H1 (cell line): ENCODE measurements around the gene UQCRC2. TPM values are rescaled to one million over a fixed set of nuclear protein-coding genes. Genes with fewer than 3 reads are reported as not detected.
"Not testable (repeated sequence)": the region's sequence is repeated elsewhere in the genome, so short reads cannot be mapped to it uniquely, and the experiment has no call there.

ENCODE experiments used
- CTCF ChIA-PET: fragments of 300-600 bp; sonication (Branson Sonifier 250); formaldehyde crosslinking; loops from one replicate; lab custom pipeline; 2021; ENCODE audit not compliant: partially characterized antibody; lab: Charles Lee
- POLR2A ChIA-PET: fragments of 300-600 bp; sonication (Branson Sonifier 250); formaldehyde crosslinking; loops from one replicate; lab custom pipeline; 2021; ENCODE audit warnings: inconsistent platforms; ENCODE audit not compliant: partially characterized antibody; lab: Charles Lee
- DNase-seq, 2 experiments: peaks; one replicate each; pipeline versions ENCODE4 v3.0.0 to v3.0.0-alpha.2; 2010 to 2022; ENCODE audit warnings: low spot score in 2 of 2, low read depth in 1 of 2, mixed read lengths in 1 of 2
- FAIRE-seq: peaks from 2 replicates; lab custom pipeline; 2011; peaks lifted over from hg19 to GRCh38; lab: Jason Lieb, UNC
- H2AFZ ChIP-seq: 2 replicates; pipeline ENCODE4 v1.8.1; 2012; ENCODE audit warnings: low read length, inconsistent platforms
- H2AK5ac ChIP-seq: 2 replicates; pipeline ENCODE4 v1.6.1; 2013; ENCODE audit warnings: low read depth, low read length
- H2BK120ac ChIP-seq: replicated peaks from 2 replicates; pipeline ENCODE3; 2013; ENCODE audit warnings: low read depth, low read length, inconsistent platforms
- H2BK12ac ChIP-seq: 2 replicates; pipeline ENCODE4 v1.6.1; 2013; ENCODE audit warnings: low read depth, low read length
- H2BK15ac ChIP-seq: 2 replicates; pipeline ENCODE4 v1.6.1; 2013; ENCODE audit warnings: low read length
- H2BK20ac ChIP-seq: 2 replicates; pipeline ENCODE4 v1.6.1; 2013; ENCODE audit warnings: low read length
- H2BK5ac ChIP-seq: 2 replicates; pipeline ENCODE4 v1.6.1; 2013; ENCODE audit warnings: low read depth, low read length
- H3K14ac ChIP-seq: 2 replicates; pipeline ENCODE4 v1.6.1; 2013; ENCODE audit warnings: inconsistent platforms; ENCODE audit not compliant: insufficient read length
- H3K18ac ChIP-seq: 2 replicates; pipeline ENCODE4 v1.6.1; 2013; ENCODE audit warnings: low read length; ENCODE audit errors: extremely low read depth
- H3K23ac ChIP-seq: 2 replicates; pipeline ENCODE4 v1.6.1; 2013; ENCODE audit warnings: inconsistent platforms; ENCODE audit not compliant: insufficient read length
- H3K23me2 ChIP-seq: 2 replicates; pipeline ENCODE4 v1.6.1; 2013; ENCODE audit warnings: low read depth, low read length
- H3K27ac ChIP-seq: 2 replicates; pipeline ENCODE4 v1.6.1; 2011; ENCODE audit warnings: low read depth, low read length, inconsistent platforms
- H3K27me3 ChIP-seq, 4 experiments: replicated peaks in 1 of 4; 1 replicate in 1 of 4; 2 replicates in 3 of 4; pipeline versions ENCODE4 v1.6.1 to v1.8.1; 2011 to 2013; ENCODE audit warnings: low read length in 3 of 4, mild to moderate bottlenecking in 3 of 4, inconsistent platforms in 2 of 4, mixed read lengths in 2 of 4, moderate library complexity in 1 of 4; ENCODE audit not compliant: control insufficient read depth in 3 of 4, insufficient read depth in 3 of 4; ENCODE audit errors: extremely low read depth in 1 of 4
- H3K36me3 ChIP-seq, 4 experiments: 2 replicates each; pipeline versions ENCODE4 v1.6.1 to v1.8.1; 2011 to 2013; ENCODE audit warnings: mild to moderate bottlenecking in 4 of 4, low read length in 3 of 4, moderate library complexity in 2 of 4, control low read depth in 1 of 4, inconsistent platforms in 1 of 4; ENCODE audit not compliant: insufficient read depth in 4 of 4, control insufficient read depth in 2 of 4
- H3K4ac ChIP-seq: replicated peaks from 2 replicates; pipeline ENCODE3; 2013; ENCODE audit warnings: low read length, low read depth, mixed read lengths, inconsistent platforms; ENCODE audit not compliant: insufficient read length
- H3K4me1 ChIP-seq, 4 experiments: replicated peaks in 1 of 4; 1 replicate in 1 of 4; 2 replicates in 3 of 4; pipeline versions ENCODE4 v1.6.1 to v1.8.1; 2011 to 2013; ENCODE audit warnings: low read length in 3 of 4, inconsistent platforms in 2 of 4, mixed read lengths in 1 of 4; ENCODE audit not compliant: insufficient read depth in 4 of 4, control insufficient read depth in 3 of 4
- H3K4me2 ChIP-seq, 2 experiments: 2 replicates each; pipeline versions ENCODE4 v1.6.1 to v1.8.1; 2011 to 2013; ENCODE audit warnings: low read depth in 2 of 2, low read length in 2 of 2, control low read depth in 1 of 2, inconsistent platforms in 1 of 2, mild to moderate bottlenecking in 1 of 2; ENCODE audit not compliant: insufficient read depth in 1 of 2
- H3K4me3 ChIP-seq, 4 experiments: fragments of 200-600, 300-600 bp in 1 of 4; sonication (generic), shearing (Covaris generic), sonication (Bioruptor Twin) in 1 of 4; 2 replicates each; pipeline versions ENCODE4 v1.5.1 to v1.8.1; 2011 to 2016; ENCODE audit warnings: low read length in 4 of 4, low read depth in 3 of 4, control low read depth in 2 of 4, inconsistent platforms in 2 of 4, mild to moderate bottlenecking in 2 of 4, mixed read lengths in 1 of 4, moderate library complexity in 1 of 4; ENCODE audit not compliant: insufficient read depth in 2 of 4; ENCODE audit errors: extremely low read depth in 1 of 4
- H3K56ac ChIP-seq: replicated peaks from 2 replicates; pipeline ENCODE3; 2013; ENCODE audit warnings: low read depth, mild to moderate bottlenecking, mixed read lengths, low read length, inconsistent platforms; ENCODE audit not compliant: insufficient read length
- H3K79me1 ChIP-seq: 2 replicates; pipeline ENCODE4 v1.6.1; 2013; ENCODE audit warnings: low read depth, low read length, control low read depth
- H3K79me2 ChIP-seq, 2 experiments: 2 replicates each; pipeline versions ENCODE4 v1.6.1 to v1.8.1; 2012 to 2013; ENCODE audit warnings: low read length in 2 of 2, mild to moderate bottlenecking in 2 of 2, inconsistent platforms in 1 of 2; ENCODE audit not compliant: insufficient read depth in 2 of 2, control insufficient read depth in 1 of 2
- H3K9ac ChIP-seq, 4 experiments: replicated peaks in 1 of 4; 1 replicate in 1 of 4; 2 replicates in 3 of 4; pipeline versions ENCODE4 v1.6.1 to v1.8.1; 2011 to 2013; ENCODE audit warnings: low read depth in 3 of 4, low read length in 3 of 4, control low read depth in 2 of 4, mild to moderate bottlenecking in 2 of 4, moderate library complexity in 2 of 4, inconsistent platforms in 1 of 4; ENCODE audit errors: extremely low read depth in 1 of 4
- H3K9me3 ChIP-seq, 2 experiments: 2 replicates each; pipeline versions ENCODE4 v1.6.1 to v1.8.1; 2012 to 2013; ENCODE audit warnings: mild to moderate bottlenecking in 2 of 2, moderate library complexity in 2 of 2, control low read depth in 1 of 2, inconsistent platforms in 1 of 2, low read depth in 1 of 2, low read length in 1 of 2, mixed read lengths in 1 of 2; ENCODE audit not compliant: insufficient read depth in 2 of 2
- H4K20me1 ChIP-seq, 2 experiments: replicated peaks in 1 of 2; 2 replicates each; pipeline versions ENCODE3 to v1.8.1; 2011 to 2013; ENCODE audit warnings: inconsistent platforms in 2 of 2, low read length in 2 of 2, mild to moderate bottlenecking in 1 of 2; ENCODE audit not compliant: insufficient read depth in 2 of 2, control insufficient read depth in 1 of 2
- H4K5ac ChIP-seq: 2 replicates; pipeline ENCODE4 v1.6.1; 2013; ENCODE audit warnings: low read length, low read depth, mixed read lengths, inconsistent platforms; ENCODE audit not compliant: insufficient read length
- H4K8ac ChIP-seq: 2 replicates; pipeline ENCODE4 v1.8.0; 2013; ENCODE audit warnings: mild to moderate bottlenecking, moderate library complexity, low read length, inconsistent platforms; ENCODE audit not compliant: insufficient read depth; ENCODE audit errors: extremely low read depth
- H4K91ac ChIP-seq: replicated peaks from 2 replicates; pipeline ENCODE3; 2013; ENCODE audit warnings: low read length, mixed read lengths, inconsistent platforms; ENCODE audit not compliant: insufficient read length
- WGBS, 2 experiments: shearing (Covaris generic) in 1 of 2; methylation state at CpG; one replicate each; pipeline versions ENCODE4 v1.1.6 to v1.1.7; 2013 to 2015; ENCODE audit warnings: low lambda C conversion rate in 2 of 2, mixed read lengths in 2 of 2, inconsistent platforms in 1 of 2, low coverage in 1 of 2, missing lambda C conversion rate in 1 of 2; ENCODE audit not compliant: insufficient replicate concordance in 2 of 2, insufficient coverage in 1 of 2, insufficient read length in 1 of 2; ENCODE audit errors: extremely low coverage in 1 of 2, missing lambda C conversion rate in 1 of 2; 5-methylcytosine and 5-hydroxymethylcytosine counted together
- polyA plus RNA-seq, 7 experiments: library from polyadenylated mRNA; depleted of rRNA in 3 of 7; stranded (reverse) in 5 of 7; unstranded in 2 of 7; fragments of >200 nt in 5 of 7; fragments of 200-250 nt in 2 of 7; gene quantifications; 1 replicate in 5 of 7; 2 replicates in 1 of 7; 4 replicates in 1 of 7; pipeline versions ENCODE4 v1.2.1 to v1.2.3, GENCODE V29; 2011 to 2013; ENCODE audit warnings: missing spikeins in 2 of 7, mixed read lengths in 2 of 7
- total RNA-seq: library from RNA; stranded (reverse); fragmentation: NEBNext Ultra II Directional; extraction: Animal tissue kit (Norgen Biotek cat#: 25700); gene quantifications from 2 replicates; pipeline ENCODE4 v1.2.1, GENCODE V29; 2021

The UQCRC2 gene
- total and polyA plus RNA-seq, 2 of the 8 experiments (the other 6 are each of a cell fraction or from before 2014, with no cell fraction given): 94.4 to 182 TPM

GRCh38 chr16:21933316-21933715 lies 19.8 kb upstream of the UQCRC2 start:
- H3K79me2 ChIP-seq, H2BK15ac ChIP-seq, POLR2A ChIA-PET, H2BK20ac ChIP-seq, H2AFZ ChIP-seq, H3K4me2 ChIP-seq, H3K4me1 ChIP-seq, H4K8ac ChIP-seq, H3K27ac ChIP-seq, H4K91ac ChIP-seq, H4K20me1 ChIP-seq, H3K27me3 ChIP-seq, CTCF ChIA-PET, H3K4me3 ChIP-seq, H3K23ac ChIP-seq, H2BK12ac ChIP-seq, H3K79me1 ChIP-seq, H2BK120ac ChIP-seq, H3K56ac ChIP-seq, H3K23me2 ChIP-seq, H2BK5ac ChIP-seq, H2AK5ac ChIP-seq, H3K36me3 ChIP-seq, H4K5ac ChIP-seq, DNase-seq, FAIRE-seq, H3K4ac ChIP-seq, H3K18ac ChIP-seq, H3K14ac ChIP-seq, H3K9me3 ChIP-seq, H3K9ac ChIP-seq: not testable (repeated sequence)
- WGBS, 2 experiments: 89% methylated on average over 4 of the region's 4 CpGs; no CpG with 5 or more reads in 1 of the 2 experiments

DNA sequence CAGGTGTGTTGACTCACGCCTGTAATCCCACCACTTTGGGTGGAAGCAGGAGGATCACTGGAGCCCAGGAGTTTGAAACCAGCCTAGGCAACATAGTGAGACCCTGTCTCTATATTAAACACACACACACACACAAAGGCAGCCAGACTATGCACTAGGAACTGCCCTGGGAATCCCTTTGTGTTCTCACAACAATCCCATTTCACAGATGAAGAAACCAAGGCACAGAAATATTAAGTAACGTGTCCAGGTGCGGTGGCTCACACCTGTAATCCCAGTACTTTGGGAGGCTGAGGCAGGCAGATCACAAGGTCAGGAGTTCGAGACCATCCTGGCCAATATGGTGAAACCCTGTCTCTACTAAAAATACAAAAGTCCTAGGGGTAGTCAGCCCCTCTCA lies 19.4 kb upstream of the UQCRC2 start:
- H3K9me3 ChIP-seq, H3K4me3 ChIP-seq, POLR2A ChIA-PET, H3K79me1 ChIP-seq, H3K14ac ChIP-seq, H3K4me2 ChIP-seq, H2BK120ac ChIP-seq, H3K4me1 ChIP-seq, H2BK20ac ChIP-seq, CTCF ChIA-PET, H3K56ac ChIP-seq, DNase-seq, H2AK5ac ChIP-seq, H2BK5ac ChIP-seq, H3K4ac ChIP-seq, H4K20me1 ChIP-seq, H3K27me3 ChIP-seq, H3K27ac ChIP-seq, H2AFZ ChIP-seq, H4K8ac ChIP-seq, H2BK12ac ChIP-seq, H3K9ac ChIP-seq, H4K5ac ChIP-seq, H3K36me3 ChIP-seq, H3K79me2 ChIP-seq, H3K23me2 ChIP-seq, H3K23ac ChIP-seq, H4K91ac ChIP-seq, H2BK15ac ChIP-seq, FAIRE-seq, H3K18ac ChIP-seq: not testable (repeated sequence)
- 75% methylated on average over 2 of the region's 4 CpGs; no CpG with 5 or more reads in 1 of the 2 experiments for WGBS, 2 experiments
